Tibial nerve (tissue), 3 donors: ENCODE measurements around the gene JPH2.

ENCODE experiments used
- CTCF ChIP-seq, 5 experiments: fragments of 200-600 bp in 3 of 5; fragments of 450-650 bp in 2 of 5; sonication (generic) in 3 of 5; IDR thresholded peaks; one replicate each; pipeline ENCODE4 v1.5.1; 2016 to 2019; ENCODE audit warnings: antibody characterized with exemption in 5 of 5, mild to moderate bottlenecking in 3 of 5, moderate library complexity in 2 of 5
- POLR2A ChIP-seq, 2 donors: fragments of 450-650 bp; IDR thresholded peaks; one replicate each; pipeline ENCODE4 v1.6.1; 2017; ENCODE audit warnings: antibody characterized with exemption in 2 of 2, mild to moderate bottlenecking in 2 of 2, moderate library complexity in 2 of 2

- TF ChIP-seq CTCF (IDR thresholded peaks at IDR 0.05), result no peak
- TF ChIP-seq POLR2A (IDR thresholded peaks at IDR 0.05), result no peak
These were observed 106.9 kb downstream of the JPH2 start for GRCh38 chr20:44080064-44080463.
